Measurements from ENCODE around the gene PROZ. TPM values are rescaled to one million over a fixed set of nuclear protein-coding genes. Genes with fewer than 3 reads are reported as not detected.

Gene PROZ
- total and polyA plus RNA-seq, 2 of the 13 experiments (the other 11 are each of a cell fraction or from before 2014, with no cell fraction given) = 5.6 to 22.5 TPM

- TF ChIP-seq ZNF737 (CRISPR knock-in tag; IDR thresholded peaks at IDR 0.05; ENCODE audit: borderline replicate concordance) = no peak
- peak; percentile 95 for TF ChIP-seq FOXK1 (CRISPR knock-in tag; IDR thresholded peaks at IDR 0.05; ENCODE audit: borderline replicate concordance, low read depth)
- TF ChIP-seq SPEN (CRISPR knock-in tag; IDR thresholded peaks at IDR 0.05; ENCODE audit: low read depth) = peak; percentile 97
- TF ChIP-seq ZSCAN9 (CRISPR knock-in tag; IDR thresholded peaks at IDR 0.05; ENCODE audit: borderline replicate concordance) = peak; percentile 63; the same call in 1 of the 2 replicates
- TF ChIP-seq KMT2B (CRISPR knock-in tag; IDR thresholded peaks at IDR 0.05) = peak; percentile 98
- peak; percentile 79; the same call in 1 of the 2 replicates for TF ChIP-seq ZNF234 (CRISPR knock-in tag; conservative IDR thresholded peaks at IDR 0.05)
- peak; percentile 90 for TF ChIP-seq ZNF503 (CRISPR knock-in tag; IDR thresholded peaks at IDR 0.05)
- TF ChIP-seq ZNF672 (CRISPR knock-in tag; IDR thresholded peaks at IDR 0.05) = no peak
- 0 out of 2 replicates have a peak, but pooled peaks have one; percentile 2 for TF ChIP-seq CSRNP2 (CRISPR knock-in tag; conservative IDR thresholded peaks at IDR 0.05; ENCODE audit: low read depth)
- peak; percentile 99 for TF ChIP-seq YEATS4 (CRISPR knock-in tag; IDR thresholded peaks at IDR 0.05; ENCODE audit: borderline replicate concordance)
- no peak for TF ChIP-seq USF2 (IDR thresholded peaks at IDR 0.05; ENCODE audit: low read depth, low read length)
- TF ChIP-seq USF2 (CRISPR knock-in tag; IDR thresholded peaks at IDR 0.05; ENCODE audit: borderline replicate concordance) = no peak; the same call in 1 of the 2 replicates
- TF ChIP-seq CHD4 (IDR thresholded peaks at IDR 0.05; ENCODE audit: borderline replicate concordance, low read length) = no peak
- no peak for TF ChIP-seq CENPBD1 (CRISPR knock-in tag; IDR thresholded peaks at IDR 0.05; ENCODE audit: borderline replicate concordance, low read depth)
- peak; percentile 15; the same call in 1 of the 2 replicates for TF ChIP-seq ARID3A (IDR thresholded peaks at IDR 0.05; ENCODE audit: low read depth, low read length)
- TF ChIP-seq ARID2 (CRISPR knock-in tag; IDR thresholded peaks at IDR 0.05; ENCODE audit: borderline replicate concordance) = peak; percentile 95; the same call in 1 of the 2 replicates
- TF ChIP-seq ZNF431 (CRISPR knock-in tag; IDR thresholded peaks at IDR 0.05; ENCODE audit: borderline replicate concordance, low read depth) = no peak; the same call in 1 of the 2 replicates
- no peak for TF ChIP-seq U2AF2 (IDR thresholded peaks at IDR 0.05; ENCODE audit: low read depth, low read length)
- peak; percentile 93 for TF ChIP-seq CBFB (CRISPR knock-in tag; IDR thresholded peaks at IDR 0.05)
- peak; percentile 85 for TF ChIP-seq RBM22 (optimal IDR thresholded peaks at IDR 0.05; ENCODE audit: low read length)
- peak; percentile 65; the same call in 1 of the 2 replicates for TF ChIP-seq STAT5B (CRISPR knock-in tag; IDR thresholded peaks at IDR 0.05)
Measured at GRCh38 chr13:113208421-113209335, 50.2 kb downstream of the PROZ start, which contains the start of gene PCID2 (continued).

Data from HepG2 (cell line).